ENCODE measurements around the gene SYNGR4. TPM values are rescaled to one million over a fixed set of nuclear protein-coding genes. Genes with fewer than 3 reads are reported as not detected.

Gene SYNGR4
- total RNA-seq, 1 experiment from 2014 or later, result 0.32 TPM

DNA sequence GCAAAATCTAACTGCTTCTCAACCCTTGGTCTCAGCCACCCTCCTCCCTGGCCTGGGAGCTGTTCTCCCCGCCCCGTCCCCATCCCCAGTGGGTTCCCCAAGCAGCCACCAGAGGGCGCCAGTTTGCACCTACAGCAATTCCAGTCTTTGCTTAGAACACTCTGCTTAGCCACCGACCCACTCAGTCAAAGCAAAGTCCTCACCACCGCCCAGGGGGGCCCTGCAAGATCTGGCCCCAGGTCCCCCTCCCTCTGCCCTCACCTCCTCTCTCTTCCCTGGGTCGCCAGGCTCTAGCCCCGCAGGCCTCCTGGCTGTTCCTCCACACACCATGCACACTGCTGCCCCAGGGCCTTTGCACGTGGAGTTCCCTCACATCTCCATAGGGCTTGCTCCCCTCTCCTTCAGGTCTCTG is 12.8 kb upstream of the SYNGR4 start:
- no peaks in the 10 kb centered on the region for H3K27me3 ChIP-seq (replicated peaks; ENCODE audit: control insufficient read depth, insufficient read depth, low read length)
- Mint-ChIP-seq H3K27ac (ENCODE audit: unreplicated experiment) (peak overlapping the region; percentile 43), H3K4me1 (ENCODE audit: low read depth, unreplicated experiment) (peaks cover 39% of the 10 kb centered on the region), H3K27me3 (ENCODE audit: insufficient read depth, unreplicated experiment) (no peaks in the 10 kb centered on the region), H3K36me3 (ENCODE audit: insufficient read depth, unreplicated experiment) (peaks cover 23% of the 10 kb centered on the region), H3K4me3 (ENCODE audit: unreplicated experiment) (no peak overlapping the region), H3K9me3 (ENCODE audit: unreplicated experiment) (no peaks in the 10 kb centered on the region)
- DNase-seq, result peak; percentile 81 to 85
- CTCF ChIA-PET, result interaction anchor here (0.7 to 1.5 kb wide), 7 partner anchors 13 to 233 kb away, joined by 3 to 13 read pairs (median 5); partner anchors contain the start of genes KDELR1, SYNGR4 and TMEM143
- BruUV-seq (replicated peaks), result no TSS peak
- TF ChIP-seq, protein P1, sequence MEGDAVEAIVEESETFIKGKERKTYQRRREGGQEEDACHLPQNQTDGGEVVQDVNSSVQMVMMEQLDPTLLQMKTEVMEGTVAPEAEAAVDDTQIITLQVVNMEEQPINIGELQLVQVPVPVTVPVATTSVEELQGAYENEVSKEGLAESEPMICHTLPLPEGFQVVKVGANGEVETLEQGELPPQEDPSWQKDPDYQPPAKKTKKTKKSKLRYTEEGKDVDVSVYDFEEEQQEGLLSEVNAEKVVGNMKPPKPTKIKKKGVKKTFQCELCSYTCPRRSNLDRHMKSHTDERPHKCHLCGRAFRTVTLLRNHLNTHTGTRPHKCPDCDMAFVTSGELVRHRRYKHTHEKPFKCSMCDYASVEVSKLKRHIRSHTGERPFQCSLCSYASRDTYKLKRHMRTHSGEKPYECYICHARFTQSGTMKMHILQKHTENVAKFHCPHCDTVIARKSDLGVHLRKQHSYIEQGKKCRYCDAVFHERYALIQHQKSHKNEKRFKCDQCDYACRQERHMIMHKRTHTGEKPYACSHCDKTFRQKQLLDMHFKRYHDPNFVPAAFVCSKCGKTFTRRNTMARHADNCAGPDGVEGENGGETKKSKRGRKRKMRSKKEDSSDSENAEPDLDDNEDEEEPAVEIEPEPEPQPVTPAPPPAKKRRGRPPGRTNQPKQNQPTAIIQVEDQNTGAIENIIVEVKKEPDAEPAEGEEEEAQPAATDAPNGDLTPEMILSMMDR (IDR thresholded peaks at IDR 0.05; ENCODE audit: insufficient read depth in 1 of 2, low read depth in 1 of 2, low read length in 1 of 2, severe bottlenecking in 1 of 2, unreplicated experiment in 1 of 2), result peak; percentile 82 to 90
- no peak overlapping the region for H3K4me3 ChIP-seq (ENCODE audit: low read depth, low read length)
- POLR2A ChIA-PET, result no interaction called here
- H3K4me1 ChIP-seq, result peaks cover 33% of the 10 kb centered on the region
- H3K9me3 ChIP-seq, result no peaks in the 10 kb centered on the region
- no peaks in the 10 kb centered on the region for H3K36me3 ChIP-seq (ENCODE audit: control insufficient read depth, insufficient read depth, low read length)
- intact Hi-C loops (cut with micrococcal nuclease; ENCODE audit: unreplicated experiment), result loop anchor here (5.0 kb wide), 1 partner anchor 41 kb away; the partner anchor contains the start of genes GRIN2D and KDELR1

DNA sequence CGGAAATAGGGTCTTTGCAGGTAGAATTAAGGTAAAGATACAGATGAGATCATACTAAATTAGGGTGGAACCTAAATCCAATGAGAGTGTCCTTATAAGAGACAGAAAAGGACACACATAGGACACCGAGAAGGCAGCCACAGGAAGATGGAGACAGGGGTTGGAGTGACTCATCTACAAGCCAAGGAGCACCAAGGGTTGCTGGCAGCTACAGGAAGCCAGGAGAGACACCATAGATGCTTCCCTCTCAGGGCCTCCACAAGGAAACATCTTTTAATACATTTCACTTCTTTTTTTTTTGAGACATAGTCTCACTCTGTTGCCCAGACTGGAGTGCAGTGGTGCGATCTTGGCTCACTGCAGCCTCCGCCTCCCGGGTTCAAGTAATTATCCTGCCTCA is 10.5 kb upstream of the SYNGR4 start:
- POLR2A ChIA-PET, result interaction anchor here (2.3 kb wide), 1 partner anchor 10 kb away, joined by 50 read pairs; the partner anchor contains the start of genes SYNGR4 and TMEM143
- H3K4me1 ChIP-seq, result peaks cover 30% of the 10 kb centered on the region
- no peak overlapping the region for H3K4me3 Mint-ChIP-seq (ENCODE audit: unreplicated experiment)
- peak overlapping the region; percentile 97 for H3K27ac Mint-ChIP-seq (ENCODE audit: unreplicated experiment)
- peaks cover 32% of the 10 kb centered on the region for H3K4me1 Mint-ChIP-seq (ENCODE audit: low read depth, unreplicated experiment)
- TF ChIP-seq, protein P1 (IDR thresholded peaks at IDR 0.05; ENCODE audit: insufficient read depth in 1 of 2, low read depth in 1 of 2, low read length in 1 of 2, severe bottlenecking in 1 of 2, unreplicated experiment in 1 of 2), result no peak
- BruUV-seq (replicated peaks), result no TSS peak
- no peaks in the 10 kb centered on the region for H3K27me3 Mint-ChIP-seq (ENCODE audit: insufficient read depth, unreplicated experiment)
- intact Hi-C loops (cut with micrococcal nuclease; ENCODE audit: unreplicated experiment), result loop anchor here (1.0 to 5.0 kb wide), 2 partner anchors 11 to 39 kb away; partner anchors contain the start of genes GRIN2D, KDELR1 and SYNGR4
- CTCF ChIA-PET, result interaction anchor here (1.6 to 2.8 kb wide), 2 partner anchors 10 to 20 kb away, joined by 14 read pairs; partner anchors contain the start of genes SYNGR4 and TMEM143
- H3K4me3 ChIP-seq (ENCODE audit: low read depth, low read length), result no peak overlapping the region
- no peaks in the 10 kb centered on the region for H3K9me3 Mint-ChIP-seq (ENCODE audit: unreplicated experiment)
- no peaks in the 10 kb centered on the region for H3K36me3 ChIP-seq (ENCODE audit: control insufficient read depth, insufficient read depth, low read length)
- DNase-seq, result no peak
- no peaks in the 10 kb centered on the region for H3K27me3 ChIP-seq (replicated peaks; ENCODE audit: control insufficient read depth, insufficient read depth, low read length)
- H3K36me3 Mint-ChIP-seq (ENCODE audit: insufficient read depth, unreplicated experiment), result peaks cover 23% of the 10 kb centered on the region
- no peaks in the 10 kb centered on the region for H3K9me3 ChIP-seq

DNA sequence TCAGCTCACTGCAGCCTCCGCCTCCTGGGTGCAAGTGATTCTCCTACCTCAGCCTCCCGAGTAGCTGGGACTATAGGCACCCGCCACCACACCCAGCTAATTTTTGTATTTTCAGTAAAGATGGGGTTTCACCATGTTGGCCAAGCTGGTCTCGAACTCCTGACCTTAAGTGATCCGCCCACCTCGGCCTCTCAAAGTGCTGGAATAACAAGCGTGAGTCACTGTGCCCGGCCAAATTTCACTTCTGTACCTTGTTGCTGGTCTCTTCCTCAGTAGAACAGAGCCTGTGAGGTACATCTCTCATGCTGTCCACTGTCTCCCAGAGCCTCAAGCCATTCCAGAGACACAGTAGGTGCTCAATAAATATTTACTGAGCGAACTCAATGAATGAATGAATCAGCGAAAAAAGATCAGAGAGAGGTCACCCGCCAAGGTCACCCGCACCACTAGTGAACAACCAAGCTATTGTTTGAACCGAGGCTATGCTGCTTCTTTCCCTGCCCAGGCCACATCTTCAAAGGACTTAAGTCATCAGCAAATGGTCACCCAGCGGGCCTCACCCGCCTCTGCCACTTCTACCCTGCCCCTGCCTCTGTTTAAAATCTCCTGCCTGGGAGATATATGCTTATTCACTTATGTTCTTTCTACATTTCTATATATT is 9.7 kb upstream of the SYNGR4 start:
- intact Hi-C loops (cut with micrococcal nuclease; ENCODE audit: unreplicated experiment), result loop anchor here (1.0 to 5.0 kb wide), 2 partner anchors 10 to 38 kb away; partner anchors contain the start of genes GRIN2D, KDELR1 and SYNGR4
- DNase-seq, result peak; percentile 95 to 96
- Histone ChIP-seq H3K4me1 (peaks cover 30% of the 10 kb centered on the region), H3K27me3 (replicated peaks; ENCODE audit: control insufficient read depth, insufficient read depth, low read length) (no peaks in the 10 kb centered on the region), H3K4me3 (ENCODE audit: low read depth, low read length) (no peak overlapping the region), H3K36me3 (ENCODE audit: control insufficient read depth, insufficient read depth, low read length) (no peaks in the 10 kb centered on the region), H3K9me3 (no peaks in the 10 kb centered on the region)
- BruUV-seq (replicated peaks), result no TSS peak
- Mint-ChIP-seq H3K27me3 (ENCODE audit: insufficient read depth, unreplicated experiment) (no peaks in the 10 kb centered on the region), H3K27ac (ENCODE audit: unreplicated experiment) (peak overlapping the region; percentile 97), H3K36me3 (ENCODE audit: insufficient read depth, unreplicated experiment) (peaks cover 27% of the 10 kb centered on the region), H3K4me3 (ENCODE audit: unreplicated experiment) (peak overlapping the region; percentile 62), H3K4me1 (ENCODE audit: low read depth, unreplicated experiment) (peaks cover 35% of the 10 kb centered on the region), H3K9me3 (ENCODE audit: unreplicated experiment) (no peaks in the 10 kb centered on the region)
- TF ChIP-seq, protein P1 (IDR thresholded peaks at IDR 0.05; ENCODE audit: insufficient read depth in 1 of 2, low read depth in 1 of 2, low read length in 1 of 2, severe bottlenecking in 1 of 2, unreplicated experiment in 1 of 2), result no peak
- CTCF ChIA-PET, result interaction anchor here (0.5 to 2.8 kb wide), 12 partner anchors 9 to 254 kb away, joined by 3 to 14 read pairs (median 3); partner anchors contain the start of genes GRWD1, KDELR1, SYNGR4 and TMEM143
- POLR2A ChIA-PET, result interaction anchor here (0.6 to 2.3 kb wide), 7 partner anchors 9 to 244 kb away, joined by 4 to 50 read pairs (median 6); partner anchors contain the start of genes KDELR1, SYNGR4 and TMEM143
